Mesenchymal stem cell (in vitro differentiated cells and primary cell): Measurements from ENCODE around the gene PLXNA1.

Experiments used
- DNase-seq: peaks from one replicate; pipeline ENCODE4 v3.0.0-alpha.2; 2013
- H2AFZ ChIP-seq: one replicate; pipeline ENCODE4 v1.6.1; 2013; ENCODE audit warnings: low read depth, mild to moderate bottlenecking, control low read depth, inconsistent platforms, low read length, moderate library complexity
- H2AK5ac ChIP-seq: 2 replicates; pipeline ENCODE4 v1.6.1; 2013; ENCODE audit warnings: low read length, moderate library complexity, mild to moderate bottlenecking, inconsistent platforms; ENCODE audit not compliant: severe bottlenecking
- H2BK120ac ChIP-seq: one replicate; pipeline ENCODE4 v1.6.1; 2013; ENCODE audit warnings: low read depth, mild to moderate bottlenecking, inconsistent platforms, low read length, moderate library complexity
- H2BK12ac ChIP-seq, 2 experiments: one replicate each; pipeline ENCODE4 v1.6.1; 2013; ENCODE audit warnings: inconsistent platforms in 2 of 2, low read length in 2 of 2, mild to moderate bottlenecking in 2 of 2, moderate library complexity in 2 of 2, control low read depth in 1 of 2
- H2BK15ac ChIP-seq: one replicate; pipeline ENCODE4 v1.6.1; 2013; ENCODE audit warnings: mild to moderate bottlenecking, low read depth, inconsistent platforms; ENCODE audit not compliant: poor library complexity, severe bottlenecking
- H2BK5ac ChIP-seq: 2 replicates; pipeline ENCODE4 v1.6.1; 2013; ENCODE audit warnings: low read depth, mild to moderate bottlenecking, low read length, control low read depth, inconsistent platforms; ENCODE audit not compliant: poor library complexity, severe bottlenecking
- H3K14ac ChIP-seq, 2 experiments: one replicate each; pipeline ENCODE4 v1.6.1; 2013; ENCODE audit warnings: inconsistent platforms in 2 of 2, low read length in 2 of 2, control low read depth in 1 of 2, mild to moderate bottlenecking in 1 of 2, moderate library complexity in 1 of 2
- H3K18ac ChIP-seq, 2 experiments: one replicate each; pipeline ENCODE4 v1.6.1; 2013; ENCODE audit warnings: inconsistent platforms in 2 of 2, low read length in 2 of 2, control low read depth in 1 of 2, low read depth in 1 of 2, mild to moderate bottlenecking in 1 of 2
- H3K23ac ChIP-seq, 2 experiments: one replicate each; pipeline ENCODE4 v1.6.1; 2013; ENCODE audit warnings: inconsistent platforms in 2 of 2, low read length in 2 of 2, mild to moderate bottlenecking in 2 of 2, moderate library complexity in 2 of 2, control low read depth in 1 of 2
- H3K27ac ChIP-seq: 2 replicates; pipeline ENCODE4 v1.5.1; 2013; ENCODE audit warnings: mild to moderate bottlenecking, moderate library complexity, low read length, control low read depth, inconsistent platforms; ENCODE audit not compliant: poor library complexity, severe bottlenecking
- H3K27me3 ChIP-seq, 2 experiments: 2 replicates each; pipeline versions ENCODE4 v1.6.1 to v1.7.0; 2013; ENCODE audit warnings: low read length in 2 of 2, mild to moderate bottlenecking in 2 of 2, moderate library complexity in 2 of 2, control low read depth in 1 of 2, inconsistent platforms in 1 of 2; ENCODE audit not compliant: control insufficient read depth in 1 of 2, insufficient read depth in 1 of 2
- H3K36me3 ChIP-seq, 2 experiments: 2 replicates each; pipeline versions ENCODE4 v1.6.1 to v1.7.0; 2013; ENCODE audit warnings: low read length in 2 of 2, control low read depth in 1 of 2, inconsistent platforms in 1 of 2, low read depth in 1 of 2, mild to moderate bottlenecking in 1 of 2; ENCODE audit not compliant: insufficient read depth in 2 of 2, control insufficient read depth in 1 of 2
- H3K4ac ChIP-seq, 2 experiments: one replicate each; pipeline ENCODE4 v1.6.1; 2013; ENCODE audit warnings: inconsistent platforms in 2 of 2, low read length in 2 of 2, mild to moderate bottlenecking in 2 of 2, moderate library complexity in 2 of 2, control low read depth in 1 of 2, low read depth in 1 of 2
- H3K4me1 ChIP-seq: 2 replicates; pipeline ENCODE4 v1.6.1; 2013; ENCODE audit warnings: low read depth, low read length, control low read depth; ENCODE audit not compliant: control insufficient read depth, insufficient read depth
- H3K4me2 ChIP-seq: 2 replicates; pipeline ENCODE4 v1.6.1; 2013; ENCODE audit warnings: low read length, mild to moderate bottlenecking, inconsistent platforms; ENCODE audit not compliant: poor library complexity, severe bottlenecking
- H3K4me3 ChIP-seq, 2 experiments: 2 replicates each; pipeline versions ENCODE4 v1.5.1 to v1.7.0; 2013; ENCODE audit warnings: low read length in 2 of 2, mild to moderate bottlenecking in 2 of 2, control low read depth in 1 of 2, low read depth in 1 of 2; ENCODE audit not compliant: insufficient read depth in 1 of 2
- H3K79me1 ChIP-seq: replicated peaks from 2 replicates; pipeline ENCODE4 v1.6.1; 2013; ENCODE audit warnings: mild to moderate bottlenecking, control low read depth, low read length, inconsistent platforms; ENCODE audit not compliant: poor library complexity, severe bottlenecking
- H3K9ac ChIP-seq: 2 replicates; pipeline ENCODE4 v1.7.0; 2013; ENCODE audit warnings: mild to moderate bottlenecking, low read length, moderate library complexity
- H3K9me3 ChIP-seq: 2 replicates; pipeline ENCODE4 v1.7.0; 2013; ENCODE audit warnings: mild to moderate bottlenecking, low read length; ENCODE audit not compliant: control insufficient read depth
- H4K8ac ChIP-seq: one replicate; pipeline ENCODE4 v1.6.1; 2013; ENCODE audit warnings: inconsistent platforms, mild to moderate bottlenecking, low read length, moderate library complexity
- H4K91ac ChIP-seq: one replicate; pipeline ENCODE4 v1.6.1; 2013; ENCODE audit warnings: mild to moderate bottlenecking, low read length, inconsistent platforms
- WGBS: methylation state at CpG from one replicate; pipeline ENCODE4 v1.1.7; 2013; ENCODE audit warnings: mixed read lengths; 5-methylcytosine and 5-hydroxymethylcytosine counted together

Gene PLXNA1

GRCh38 chr3:126961791-126962461 lies 21.0 kb upstream of the PLXNA1 start:
- Histone ChIP-seq H3K14ac (peak overlapping the region in 1 of 2 experiments; percentile 37), H3K27ac (no peak overlapping the region), H2BK15ac (no peak overlapping the region), H3K4ac (peak overlapping the region in 1 of 2 experiments; percentile 48), H2AFZ (no peak overlapping the region), H2BK12ac (peak overlapping the region; percentile 7 to 12), H3K27me3 (no peaks in the 10 kb centered on the region), H3K9me3 (no peaks in the 10 kb centered on the region), H3K4me3 (no peak overlapping the region), H3K4me2 (no peak overlapping the region), H4K8ac (peak overlapping the region; percentile 45), H2BK120ac (no peak overlapping the region), H3K4me1 (peaks cover 21% of the 10 kb centered on the region), H3K9ac (peak overlapping the region; percentile 40), H4K91ac (peak overlapping the region; percentile 57), H3K36me3 (peaks cover 0 to 29% of the 10 kb centered on the region in 2 experiments), H3K79me1 (no peaks in the 10 kb centered on the region), H3K23ac (no peak overlapping the region), H3K18ac (peak overlapping the region in 1 of 2 experiments; percentile 3), H2BK5ac (no peak overlapping the region), H2AK5ac (no peak overlapping the region)
- no peak for DNase-seq
- 92% methylated on average over 11 of the region's 11 CpGs for WGBS

GRCh38 chr3:126962756-126963155 lies 20.2 kb upstream of the PLXNA1 start:
- no peak overlapping the region for H4K91ac ChIP-seq
- no peak overlapping the region for H2BK5ac ChIP-seq
- no peak overlapping the region for H4K8ac ChIP-seq
- no peak overlapping the region for H3K27ac ChIP-seq
- H2BK12ac ChIP-seq = no peak overlapping the region
- no peak overlapping the region for H2AFZ ChIP-seq
- 96% methylated on average over 8 of the region's 8 CpGs for WGBS
- peaks cover 21% of the 10 kb centered on the region for H3K4me1 ChIP-seq
- no peaks in the 10 kb centered on the region for H3K79me1 ChIP-seq
- H3K27me3 ChIP-seq = no peaks in the 10 kb centered on the region
- no peak overlapping the region for H3K14ac ChIP-seq
- peaks cover 0 to 23% of the 10 kb centered on the region in 2 experiments for H3K36me3 ChIP-seq
- no peak overlapping the region for H3K18ac ChIP-seq
- no peaks in the 10 kb centered on the region for H3K9me3 ChIP-seq
- no peak overlapping the region for H3K4me2 ChIP-seq
- no peak overlapping the region for H2AK5ac ChIP-seq
- H3K23ac ChIP-seq = no peak overlapping the region
- H3K4me3 ChIP-seq = no peak overlapping the region
- H3K9ac ChIP-seq = no peak overlapping the region
- DNase-seq = no peak
- peak overlapping the region; percentile 44 for H2BK15ac ChIP-seq
- no peak overlapping the region for H3K4ac ChIP-seq
- H2BK120ac ChIP-seq = no peak overlapping the region

- no peaks in the 10 kb centered on the region for H3K27me3 ChIP-seq
- no peak overlapping the region for H2BK12ac ChIP-seq
- no peak overlapping the region for H2BK120ac ChIP-seq
- 89% methylated on average over 6 of the region's 7 CpGs for WGBS
- H3K36me3 ChIP-seq = peaks cover 0 to 21% of the 10 kb centered on the region in 2 experiments
- peak overlapping the region; percentile 26 for H2BK15ac ChIP-seq
- H3K4me1 ChIP-seq = peaks cover 21% of the 10 kb centered on the region
- no peak overlapping the region for H3K4ac ChIP-seq
- H3K27ac ChIP-seq = no peak overlapping the region
- no peaks in the 10 kb centered on the region for H3K79me1 ChIP-seq
- no peak overlapping the region for H4K8ac ChIP-seq
- no peak overlapping the region for H2AK5ac ChIP-seq
- no peak overlapping the region for H3K4me3 ChIP-seq
- H3K23ac ChIP-seq = no peak overlapping the region
- no peak overlapping the region for H3K9ac ChIP-seq
- no peak overlapping the region for H2AFZ ChIP-seq
- H3K18ac ChIP-seq = no peak overlapping the region
- no peak overlapping the region for H3K4me2 ChIP-seq
- no peak overlapping the region for H2BK5ac ChIP-seq
- no peak overlapping the region for H4K91ac ChIP-seq
- no peak for DNase-seq
- H3K9me3 ChIP-seq = no peaks in the 10 kb centered on the region
- H3K14ac ChIP-seq = no peak overlapping the region
These were observed 19.4 kb upstream of the PLXNA1 start for GRCh38 chr3:126963261-126964190.

- no peak overlapping the region for H4K91ac ChIP-seq
- no peak overlapping the region for H2BK120ac ChIP-seq
- no peak overlapping the region for H3K4me2 ChIP-seq
- H3K23ac ChIP-seq = no peak overlapping the region
- H2AFZ ChIP-seq = no peak overlapping the region
- H2AK5ac ChIP-seq = no peak overlapping the region
- H4K8ac ChIP-seq = no peak overlapping the region
- no peak overlapping the region for H2BK15ac ChIP-seq
- no peaks in the 10 kb centered on the region for H3K9me3 ChIP-seq
- peaks cover 0 to 20% of the 10 kb centered on the region in 2 experiments for H3K36me3 ChIP-seq
- no peaks in the 10 kb centered on the region for H3K79me1 ChIP-seq
- H3K18ac ChIP-seq = no peak overlapping the region
- no peak overlapping the region for H3K4me3 ChIP-seq
- no peaks in the 10 kb centered on the region for H3K27me3 ChIP-seq
- no peak overlapping the region for H3K14ac ChIP-seq
- H2BK12ac ChIP-seq = no peak overlapping the region
- H2BK5ac ChIP-seq = no peak overlapping the region
- no peak overlapping the region for H3K27ac ChIP-seq
- no peak overlapping the region for H3K4ac ChIP-seq
- 73% methylated on average over 4 of the region's 7 CpGs for WGBS
- no peak overlapping the region for H3K9ac ChIP-seq
- peaks cover 22% of the 10 kb centered on the region for H3K4me1 ChIP-seq
- no peak for DNase-seq
These were observed 18.7 kb upstream of the PLXNA1 start for GRCh38 chr3:126964261-126964660.
